ENCODE results near the gene CPSF7. TPM values are rescaled to one million over a fixed set of nuclear protein-coding genes. Genes with fewer than 3 reads are reported as not detected.

Gene CPSF7
- total and polyA plus RNA-seq, 2 experiments from 2014 or later, result 27.5 to 39.6 TPM

- Histone ChIP-seq H3K27ac (peak overlapping the region; percentile 64), H3K4me1 (ENCODE audit: insufficient read depth) (peaks cover 4% of the 10 kb centered on the region), H3K27me3 (no peaks in the 10 kb centered on the region), H3K9me2 (replicated peaks; ENCODE audit: insufficient read depth) (no peaks in the 10 kb centered on the region), H3K36me3 (replicated peaks; ENCODE audit: insufficient read depth, low read depth) (no peaks in the 10 kb centered on the region), H3K4me2 (no peak overlapping the region), H2AFZ (no peak overlapping the region), H4K20me1 (ENCODE audit: insufficient read depth, poor library complexity, severe bottlenecking) (peaks cover 8% of the 10 kb centered on the region), H3K79me2 (peaks cover 31% of the 10 kb centered on the region), H3K4me3 (no peak overlapping the region), H3K9me3 (ENCODE audit: low read depth) (no peaks in the 10 kb centered on the region)
- TF ChIP-seq EZH2phosphoT487 (IDR thresholded peaks at IDR 0.05; ENCODE audit: low read depth, severe bottlenecking, unreplicated experiment), result no peak
- TF ChIP-seq, protein P1, sequence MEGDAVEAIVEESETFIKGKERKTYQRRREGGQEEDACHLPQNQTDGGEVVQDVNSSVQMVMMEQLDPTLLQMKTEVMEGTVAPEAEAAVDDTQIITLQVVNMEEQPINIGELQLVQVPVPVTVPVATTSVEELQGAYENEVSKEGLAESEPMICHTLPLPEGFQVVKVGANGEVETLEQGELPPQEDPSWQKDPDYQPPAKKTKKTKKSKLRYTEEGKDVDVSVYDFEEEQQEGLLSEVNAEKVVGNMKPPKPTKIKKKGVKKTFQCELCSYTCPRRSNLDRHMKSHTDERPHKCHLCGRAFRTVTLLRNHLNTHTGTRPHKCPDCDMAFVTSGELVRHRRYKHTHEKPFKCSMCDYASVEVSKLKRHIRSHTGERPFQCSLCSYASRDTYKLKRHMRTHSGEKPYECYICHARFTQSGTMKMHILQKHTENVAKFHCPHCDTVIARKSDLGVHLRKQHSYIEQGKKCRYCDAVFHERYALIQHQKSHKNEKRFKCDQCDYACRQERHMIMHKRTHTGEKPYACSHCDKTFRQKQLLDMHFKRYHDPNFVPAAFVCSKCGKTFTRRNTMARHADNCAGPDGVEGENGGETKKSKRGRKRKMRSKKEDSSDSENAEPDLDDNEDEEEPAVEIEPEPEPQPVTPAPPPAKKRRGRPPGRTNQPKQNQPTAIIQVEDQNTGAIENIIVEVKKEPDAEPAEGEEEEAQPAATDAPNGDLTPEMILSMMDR (IDR thresholded peaks at IDR 0.05; ENCODE audit: poor library complexity), result peak; percentile 97
- WGBS (ENCODE audit: low lambda C conversion rate, missing lambda C conversion rate), result 17% methylated on average over 7 of the region's 7 CpGs
- peak; percentile 95 for DNase-seq (ENCODE audit: low spot score)
Observed at GRCh38 chr11:61446211-61446651, 16.5 kb upstream of the CPSF7 start.

DNA sequence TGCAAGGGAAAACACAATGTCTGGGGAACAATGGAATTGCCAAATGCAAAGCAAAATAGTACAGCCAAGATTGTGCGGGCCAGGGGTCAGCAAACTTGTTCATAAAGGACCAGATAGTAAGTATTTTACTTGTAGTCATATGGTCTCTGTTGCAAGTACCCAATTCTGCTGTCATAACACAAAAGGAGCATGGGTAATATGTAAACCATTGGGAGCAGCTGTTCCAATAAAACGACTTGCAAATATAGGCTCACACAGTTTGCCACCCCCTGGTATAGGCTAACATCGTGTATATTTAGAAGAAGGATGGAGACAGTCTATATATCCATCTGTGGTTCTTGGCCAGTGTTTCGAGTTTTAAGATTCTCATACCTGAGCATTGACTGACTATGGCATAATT, 15.7 kb upstream of the CPSF7 start:
- 75% methylated on average over 4 of the region's 4 CpGs for WGBS (ENCODE audit: low lambda C conversion rate, missing lambda C conversion rate)
- Histone ChIP-seq H3K79me2 (peaks cover 37% of the 10 kb centered on the region), H3K9me2 (replicated peaks; ENCODE audit: insufficient read depth) (no peaks in the 10 kb centered on the region), H3K4me2 (no peak overlapping the region), H3K36me3 (replicated peaks; ENCODE audit: insufficient read depth, low read depth) (no peaks in the 10 kb centered on the region), H3K4me3 (no peak overlapping the region), H3K27me3 (no peaks in the 10 kb centered on the region), H2AFZ (no peak overlapping the region), H3K4me1 (ENCODE audit: insufficient read depth) (peaks cover 4% of the 10 kb centered on the region), H4K20me1 (ENCODE audit: insufficient read depth, poor library complexity, severe bottlenecking) (peaks cover 8% of the 10 kb centered on the region), H3K27ac (no peak overlapping the region), H3K9me3 (ENCODE audit: low read depth) (no peaks in the 10 kb centered on the region)
- no peak for DNase-seq (ENCODE audit: low spot score)
- TF ChIP-seq, protein P1 (IDR thresholded peaks at IDR 0.05; ENCODE audit: poor library complexity), result no peak
- TF ChIP-seq EZH2 (IDR thresholded peaks at IDR 0.05; ENCODE audit: borderline replicate concordance) (no peak), EZH2phosphoT487 (IDR thresholded peaks at IDR 0.05; ENCODE audit: low read depth, severe bottlenecking, unreplicated experiment) (no peak)

GRCh38 chr11:61442616-61443015, 12.8 kb upstream of the CPSF7 start:
- H3K4me2 ChIP-seq, result no peak overlapping the region
- no peaks in the 10 kb centered on the region for H3K36me3 ChIP-seq (replicated peaks; ENCODE audit: insufficient read depth, low read depth)
- H3K4me3 ChIP-seq, result no peak overlapping the region
- peaks cover 66% of the 10 kb centered on the region for H3K79me2 ChIP-seq
- H4K20me1 ChIP-seq (ENCODE audit: insufficient read depth, poor library complexity, severe bottlenecking), result peaks cover 12% of the 10 kb centered on the region
- no peaks in the 10 kb centered on the region for H3K9me2 ChIP-seq (replicated peaks; ENCODE audit: insufficient read depth)
- no peak overlapping the region for H2AFZ ChIP-seq
- WGBS (ENCODE audit: low lambda C conversion rate, missing lambda C conversion rate), result 95% methylated on average over 6 of the region's 6 CpGs
- H3K27me3 ChIP-seq, result no peaks in the 10 kb centered on the region
- peaks cover 4% of the 10 kb centered on the region for H3K4me1 ChIP-seq (ENCODE audit: insufficient read depth)
- TF ChIP-seq EZH2phosphoT487 (IDR thresholded peaks at IDR 0.05; ENCODE audit: low read depth, severe bottlenecking, unreplicated experiment) (no peak), EZH2 (IDR thresholded peaks at IDR 0.05; ENCODE audit: borderline replicate concordance) (no peak)
- TF ChIP-seq, protein P1 (IDR thresholded peaks at IDR 0.05; ENCODE audit: poor library complexity), result no peak
- no peaks in the 10 kb centered on the region for H3K9me3 ChIP-seq (ENCODE audit: low read depth)
- H3K27ac ChIP-seq, result no peak overlapping the region
- DNase-seq (ENCODE audit: low spot score), result no peak

- H3K4me2 ChIP-seq, result no peak overlapping the region
- H3K27ac ChIP-seq, result no peak overlapping the region
- TF ChIP-seq EZH2phosphoT487 (IDR thresholded peaks at IDR 0.05; ENCODE audit: low read depth, severe bottlenecking, unreplicated experiment) (no peak), EZH2 (IDR thresholded peaks at IDR 0.05; ENCODE audit: borderline replicate concordance) (no peak)
- TF ChIP-seq, protein P1 (IDR thresholded peaks at IDR 0.05; ENCODE audit: poor library complexity), result no peak
- no peak overlapping the region for H2AFZ ChIP-seq
- no peaks in the 10 kb centered on the region for H3K9me3 ChIP-seq (ENCODE audit: low read depth)
- H3K36me3 ChIP-seq (replicated peaks; ENCODE audit: insufficient read depth, low read depth), result no peaks in the 10 kb centered on the region
- peaks cover 37% of the 10 kb centered on the region for H4K20me1 ChIP-seq (ENCODE audit: insufficient read depth, poor library complexity, severe bottlenecking)
- WGBS (ENCODE audit: low lambda C conversion rate, missing lambda C conversion rate), result 82% methylated on average over 1 of the region's 1 CpG
- no peaks in the 10 kb centered on the region for H3K4me1 ChIP-seq (ENCODE audit: insufficient read depth)
- peaks cover 91% of the 10 kb centered on the region for H3K79me2 ChIP-seq
- no peak overlapping the region for H3K4me3 ChIP-seq
- DNase-seq (ENCODE audit: low spot score), result no peak
- H3K27me3 ChIP-seq, result no peaks in the 10 kb centered on the region
- no peaks in the 10 kb centered on the region for H3K9me2 ChIP-seq (replicated peaks; ENCODE audit: insufficient read depth)
Observed at GRCh38 chr11:61439615-61440014, 9.8 kb upstream of the CPSF7 start.

Data from hepatocyte (in vitro differentiated cells).